ENCODE results near the gene INPP5K. TPM values are rescaled to one million over a fixed set of nuclear protein-coding genes. Genes with fewer than 3 reads are reported as not detected.

Gene INPP5K
- total RNA-seq, 1 donor from 2014 or later: 31.6 TPM

DNA sequence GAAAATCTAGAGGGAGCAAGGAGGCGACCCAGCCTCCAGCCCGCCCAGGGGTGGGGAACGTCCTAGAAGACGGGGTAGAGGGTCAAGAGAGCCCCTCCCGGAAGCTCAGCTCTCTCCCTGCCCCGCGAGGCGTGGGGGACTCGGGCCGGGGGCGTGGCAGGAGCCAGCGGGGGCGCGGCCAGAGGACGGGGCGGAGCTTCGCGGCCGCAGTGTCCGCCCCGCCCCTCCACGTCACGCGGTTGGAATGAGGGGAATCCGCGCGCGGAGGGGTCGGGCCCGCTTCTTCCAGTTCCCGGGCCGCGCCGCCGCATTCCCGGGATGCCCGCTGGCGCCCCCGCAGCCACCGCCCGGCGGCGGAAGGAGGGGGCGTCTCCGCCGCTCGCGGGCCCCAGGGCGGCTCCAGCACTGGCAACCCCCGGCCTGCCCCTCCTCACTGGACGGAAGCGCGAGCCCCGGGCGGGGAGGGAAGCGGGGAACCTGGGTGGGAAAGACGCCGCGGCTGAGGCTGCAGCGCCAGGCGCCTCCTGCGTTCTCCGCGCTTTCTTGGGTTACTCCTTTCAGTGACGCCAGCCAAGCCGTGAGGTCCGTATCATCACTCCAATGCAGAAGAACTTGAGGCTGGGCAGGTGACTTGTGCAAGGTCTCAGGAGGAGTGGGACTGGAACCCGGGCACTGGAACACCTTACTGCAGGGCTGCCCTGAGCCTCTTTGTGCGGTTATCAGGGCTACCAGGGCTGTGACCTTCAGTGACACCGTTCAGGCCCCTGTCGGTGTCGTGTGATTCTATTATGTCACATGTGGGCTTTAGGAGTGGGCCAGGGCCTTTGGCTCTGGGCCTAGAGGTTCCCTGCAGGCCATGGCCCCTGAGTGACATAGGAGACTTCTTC, 28.2 kb downstream of the INPP5K start:
- Histone ChIP-seq H3K4me3 (ENCODE audit: low read depth, low read length) (peak overlapping the region; percentile 42), H3K27me3 (ENCODE audit: control insufficient read depth, insufficient read depth, low read length) (no peaks in the 10 kb centered on the region), H3K36me3 (ENCODE audit: control insufficient read depth, insufficient read depth, low read length) (peaks cover 8% of the 10 kb centered on the region)
- TF ChIP-seq, protein P1, sequence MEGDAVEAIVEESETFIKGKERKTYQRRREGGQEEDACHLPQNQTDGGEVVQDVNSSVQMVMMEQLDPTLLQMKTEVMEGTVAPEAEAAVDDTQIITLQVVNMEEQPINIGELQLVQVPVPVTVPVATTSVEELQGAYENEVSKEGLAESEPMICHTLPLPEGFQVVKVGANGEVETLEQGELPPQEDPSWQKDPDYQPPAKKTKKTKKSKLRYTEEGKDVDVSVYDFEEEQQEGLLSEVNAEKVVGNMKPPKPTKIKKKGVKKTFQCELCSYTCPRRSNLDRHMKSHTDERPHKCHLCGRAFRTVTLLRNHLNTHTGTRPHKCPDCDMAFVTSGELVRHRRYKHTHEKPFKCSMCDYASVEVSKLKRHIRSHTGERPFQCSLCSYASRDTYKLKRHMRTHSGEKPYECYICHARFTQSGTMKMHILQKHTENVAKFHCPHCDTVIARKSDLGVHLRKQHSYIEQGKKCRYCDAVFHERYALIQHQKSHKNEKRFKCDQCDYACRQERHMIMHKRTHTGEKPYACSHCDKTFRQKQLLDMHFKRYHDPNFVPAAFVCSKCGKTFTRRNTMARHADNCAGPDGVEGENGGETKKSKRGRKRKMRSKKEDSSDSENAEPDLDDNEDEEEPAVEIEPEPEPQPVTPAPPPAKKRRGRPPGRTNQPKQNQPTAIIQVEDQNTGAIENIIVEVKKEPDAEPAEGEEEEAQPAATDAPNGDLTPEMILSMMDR (IDR thresholded peaks at IDR 0.05; ENCODE audit: insufficient read depth, low read length, severe bottlenecking): no peak
- DNase-seq (ENCODE audit: low read depth) (peak; percentile 55), FAIRE-seq (no peak)

- TF ChIP-seq, protein P1 (IDR thresholded peaks at IDR 0.05; ENCODE audit: insufficient read depth, low read length, severe bottlenecking): no peak
- Histone ChIP-seq H3K36me3 (ENCODE audit: control insufficient read depth, insufficient read depth, low read length) (peaks cover 14% of the 10 kb centered on the region), H3K4me3 (ENCODE audit: low read depth, low read length) (peak overlapping the region; percentile 42), H3K27me3 (ENCODE audit: control insufficient read depth, insufficient read depth, low read length) (no peaks in the 10 kb centered on the region)
- peak; percentile 67 for DNase-seq (ENCODE audit: low read depth)
- no peak for FAIRE-seq
Measured at GRCh38 chr17:1486802-1487695, 29.4 kb downstream of the INPP5K start.

GRCh38 chr17:1485423-1486376, 30.7 kb downstream of the INPP5K start:
- Histone ChIP-seq H3K36me3 (ENCODE audit: control insufficient read depth, insufficient read depth, low read length) (peaks cover 23% of the 10 kb centered on the region), H3K4me3 (ENCODE audit: low read depth, low read length) (peak overlapping the region; percentile 65), H3K27me3 (ENCODE audit: control insufficient read depth, insufficient read depth, low read length) (no peaks in the 10 kb centered on the region)
- DNase-seq (ENCODE audit: low read depth): peak; percentile 38
- TF ChIP-seq, protein P1 (IDR thresholded peaks at IDR 0.05; ENCODE audit: insufficient read depth, low read length, severe bottlenecking): no peak
- no peak for FAIRE-seq

DNA sequence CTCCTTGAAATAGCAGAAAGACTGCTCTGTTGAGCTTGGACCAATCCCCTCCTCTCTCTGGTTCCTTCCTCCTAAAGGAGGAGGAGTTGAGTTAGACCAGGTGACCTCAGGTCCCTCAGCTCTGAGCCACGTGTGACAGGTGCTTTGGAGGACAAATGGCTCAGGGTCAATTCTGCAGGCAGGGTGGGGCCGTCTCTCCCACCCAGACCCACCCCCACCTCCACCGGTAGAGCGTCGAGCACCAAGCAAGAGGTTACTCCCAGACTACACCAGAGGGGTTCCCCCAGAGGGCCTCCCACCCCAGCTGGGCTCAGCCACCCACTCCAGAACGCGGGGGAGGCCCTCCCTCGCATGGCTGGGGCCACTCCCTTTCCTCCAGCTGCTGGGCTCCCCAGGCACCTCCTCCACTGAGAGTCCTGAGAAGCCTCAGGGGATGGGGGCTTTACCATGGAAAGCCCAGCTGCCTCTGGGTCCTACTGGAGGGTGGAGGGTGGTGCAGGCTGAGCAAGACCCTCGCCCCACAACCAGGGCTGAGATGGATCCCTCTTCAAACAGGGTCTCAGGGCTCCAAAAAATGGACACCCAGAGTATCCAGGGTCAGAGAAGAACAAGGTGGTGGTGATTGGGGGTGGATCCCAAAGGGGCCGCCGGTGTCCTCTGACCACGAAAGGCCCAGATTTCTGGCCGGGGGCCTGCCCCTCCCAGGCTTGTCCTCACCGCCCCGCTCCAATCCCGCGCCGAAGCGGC, 31.6 kb downstream of the INPP5K start:
- Histone ChIP-seq H3K4me3 (ENCODE audit: low read depth, low read length) (peak overlapping the region; percentile 65), H3K27me3 (ENCODE audit: control insufficient read depth, insufficient read depth, low read length) (no peaks in the 10 kb centered on the region), H3K36me3 (ENCODE audit: control insufficient read depth, insufficient read depth, low read length) (peaks cover 26% of the 10 kb centered on the region)
- no peak for FAIRE-seq
- DNase-seq (ENCODE audit: low read depth): peak; percentile 42
- TF ChIP-seq, protein P1 (IDR thresholded peaks at IDR 0.05; ENCODE audit: insufficient read depth, low read length, severe bottlenecking): no peak

Data from bronchial epithelial cell (primary cell).